ENCODE data around the gene DDOST.

DDOST gene
- 204 to 409 (median 310) reads per million in 18 experiments for total RNA-seq

GRCh38 chr1:20661207-20662109 is at the start of gene DDOST:
Gene DDOST, minus strand, starts transcription at chr1:20661369. Its CDS starts 19 bp downstream, at chr1:20661350.
- peak; percentile 99 for DNase-seq

GRCh38 chr1:20710469-20711284 is 49.5 kb upstream of the DDOST start:
- no peak for DNase-seq

- no peak for DNase-seq
Observed at GRCh38 chr1:20709868-20710267, 48.7 kb upstream of the DDOST start.

- DNase-seq: no peak
Observed at GRCh38 chr1:20708891-20709290, 47.7 kb upstream of the DDOST start.

- no peak for DNase-seq
Observed at GRCh38 chr1:20708057-20708456, 46.9 kb upstream of the DDOST start.

GRCh38 chr1:20706841-20707240 is 45.7 kb upstream of the DDOST start:
- DNase-seq: no peak

GRCh38 chr1:20705203-20705755 is 44.1 kb upstream of the DDOST start:
- DNase-seq: no peak

- DNase-seq: no peak
Observed at GRCh38 chr1:20704390-20705202, 43.4 kb upstream of the DDOST start.

- DNase-seq: no peak
Observed at GRCh38 chr1:20703124-20703756, 42.1 kb upstream of the DDOST start.

- peak; percentile 15 to 21 for DNase-seq
Observed at GRCh38 chr1:20702416-20702815, 41.2 kb upstream of the DDOST start.

- no peak for DNase-seq
Observed at GRCh38 chr1:20701847-20702246, 40.7 kb upstream of the DDOST start.

- DNase-seq: no peak
Observed at GRCh38 chr1:20701446-20701845, 40.3 kb upstream of the DDOST start.

- no peak for DNase-seq
Observed at GRCh38 chr1:20700636-20701215, 39.6 kb upstream of the DDOST start.

GRCh38 chr1:20699558-20699957 is 38.4 kb upstream of the DDOST start:
- DNase-seq: no peak

GRCh38 chr1:20698195-20698910 is 37.2 kb upstream of the DDOST start:
- DNase-seq: no peak

GRCh38 chr1:20697563-20697962 is 36.4 kb upstream of the DDOST start:
- DNase-seq: no peak

- DNase-seq: peak; percentile 85 to 90
Observed at GRCh38 chr1:20696397-20697333, 35.5 kb upstream of the DDOST start.

- DNase-seq: peak; percentile 24 to 61
Observed at GRCh38 chr1:20695515-20695914, 34.3 kb upstream of the DDOST start.

GRCh38 chr1:20693623-20694022 is 32.5 kb upstream of the DDOST start:
- DNase-seq: no peak

GRCh38 chr1:20691872-20692271 is 30.7 kb upstream of the DDOST start:
- no peak for DNase-seq

Measured in inflammatory macrophage (primary cell).